ENCODE results near the gene MMEL1.

Gene MMEL1

GRCh38 chr1:2548068-2548589 is 84.7 kb downstream of the MMEL1 start:
- peak; percentile 89 for DNase-seq (ENCODE audit: low spot score)
- TF ChIP-seq CTCF (IDR thresholded peaks at IDR 0.05) = peak; percentile 92
- Histone ChIP-seq H3K4me3 (peak overlapping the region; percentile 85), H3K27ac (peak overlapping the region; percentile 98 to 99)

- DNase-seq (ENCODE audit: low spot score) = no peak
- no peak for TF ChIP-seq CTCF (IDR thresholded peaks at IDR 0.05)
Measured at GRCh38 chr1:2547210-2548067, 85.4 kb downstream of the MMEL1 start.

GRCh38 chr1:2546515-2547209 is 86.2 kb downstream of the MMEL1 start:
- TF ChIP-seq CTCF (IDR thresholded peaks at IDR 0.05) = no peak
- peak; percentile 93 for DNase-seq (ENCODE audit: low spot score)
- Histone ChIP-seq H3K27ac (peak overlapping the region; percentile 98 to 99), H3K4me3 (peak overlapping the region; percentile 85)

More at GRCh38 chr1:2547210-2548067, 85.4 kb downstream of the MMEL1 start:
- H3K27ac ChIP-seq = peak overlapping the region; percentile 98 to 99
- H3K4me3 ChIP-seq = peak overlapping the region; percentile 85

GRCh38 chr1:2545754-2546514 is 86.9 kb downstream of the MMEL1 start:
- Histone ChIP-seq H3K27ac (peak overlapping the region; percentile 98 to 99), H3K4me3 (peak overlapping the region; percentile 85)
- no peak for TF ChIP-seq CTCF (IDR thresholded peaks at IDR 0.05)
- peak; percentile 95 for DNase-seq (ENCODE audit: low spot score)

GRCh38 chr1:2544875-2545640 is 87.8 kb downstream of the MMEL1 start:
- no peak for DNase-seq (ENCODE audit: low spot score)
- no peak for TF ChIP-seq CTCF (IDR thresholded peaks at IDR 0.05)
- Histone ChIP-seq H3K27ac (peak overlapping the region; percentile 63 to 99), H3K4me3 (no peak overlapping the region)

All from coronary artery (tissue), 2 donors.